ENCODE results near the gene NT5C3A.

The NT5C3A gene

DNA sequence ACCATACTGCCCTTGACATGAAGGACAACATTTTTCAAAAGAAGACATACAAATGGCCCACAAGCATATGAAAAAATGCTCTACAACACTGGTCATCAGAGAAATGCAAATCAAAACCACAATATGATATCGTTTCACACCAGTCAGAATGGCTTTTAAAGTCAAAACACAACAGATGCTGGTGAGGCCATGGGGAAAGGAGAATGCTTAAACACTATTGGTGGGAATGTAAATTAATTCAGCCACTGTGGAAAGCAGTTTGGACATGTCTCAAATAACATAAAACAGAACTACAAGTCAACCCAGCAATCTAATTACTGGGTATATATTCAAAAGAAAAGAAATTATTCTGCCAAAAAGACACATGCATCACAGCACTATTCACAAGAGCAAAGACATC, 4.2 kb upstream of the NT5C3A start:
- DNase-seq (ENCODE audit: low read depth in 2 of 2), result no peak
- TF ChIP-seq, protein P1, sequence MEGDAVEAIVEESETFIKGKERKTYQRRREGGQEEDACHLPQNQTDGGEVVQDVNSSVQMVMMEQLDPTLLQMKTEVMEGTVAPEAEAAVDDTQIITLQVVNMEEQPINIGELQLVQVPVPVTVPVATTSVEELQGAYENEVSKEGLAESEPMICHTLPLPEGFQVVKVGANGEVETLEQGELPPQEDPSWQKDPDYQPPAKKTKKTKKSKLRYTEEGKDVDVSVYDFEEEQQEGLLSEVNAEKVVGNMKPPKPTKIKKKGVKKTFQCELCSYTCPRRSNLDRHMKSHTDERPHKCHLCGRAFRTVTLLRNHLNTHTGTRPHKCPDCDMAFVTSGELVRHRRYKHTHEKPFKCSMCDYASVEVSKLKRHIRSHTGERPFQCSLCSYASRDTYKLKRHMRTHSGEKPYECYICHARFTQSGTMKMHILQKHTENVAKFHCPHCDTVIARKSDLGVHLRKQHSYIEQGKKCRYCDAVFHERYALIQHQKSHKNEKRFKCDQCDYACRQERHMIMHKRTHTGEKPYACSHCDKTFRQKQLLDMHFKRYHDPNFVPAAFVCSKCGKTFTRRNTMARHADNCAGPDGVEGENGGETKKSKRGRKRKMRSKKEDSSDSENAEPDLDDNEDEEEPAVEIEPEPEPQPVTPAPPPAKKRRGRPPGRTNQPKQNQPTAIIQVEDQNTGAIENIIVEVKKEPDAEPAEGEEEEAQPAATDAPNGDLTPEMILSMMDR (IDR thresholded peaks at IDR 0.05; ENCODE audit: low read depth, low read length), result no peak
- H3K4me3 ChIP-seq (replicated peaks in 1 of 2; ENCODE audit: low read depth in 2 of 2, low read length in 2 of 2), result no peak overlapping the region

DNA sequence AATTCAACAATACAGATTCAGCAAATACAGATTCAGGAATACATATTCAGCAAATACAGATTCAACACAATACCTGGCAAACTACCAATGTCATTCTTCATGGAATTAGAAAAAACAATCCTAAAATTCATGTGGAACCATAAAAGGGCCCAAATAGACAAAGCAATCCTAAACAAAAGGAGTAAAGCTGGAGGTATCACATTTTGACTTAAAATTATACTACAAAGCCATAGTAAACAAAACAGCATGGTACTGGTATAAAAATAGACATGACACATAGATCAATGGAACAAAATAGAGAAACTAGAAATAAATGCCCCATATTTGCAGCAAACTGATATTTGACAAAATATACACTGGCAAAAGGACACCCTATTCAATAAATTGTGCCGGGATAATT, 3.4 kb upstream of the NT5C3A start:
- TF ChIP-seq, protein P1 (IDR thresholded peaks at IDR 0.05; ENCODE audit: low read depth, low read length), result no peak

DNA sequence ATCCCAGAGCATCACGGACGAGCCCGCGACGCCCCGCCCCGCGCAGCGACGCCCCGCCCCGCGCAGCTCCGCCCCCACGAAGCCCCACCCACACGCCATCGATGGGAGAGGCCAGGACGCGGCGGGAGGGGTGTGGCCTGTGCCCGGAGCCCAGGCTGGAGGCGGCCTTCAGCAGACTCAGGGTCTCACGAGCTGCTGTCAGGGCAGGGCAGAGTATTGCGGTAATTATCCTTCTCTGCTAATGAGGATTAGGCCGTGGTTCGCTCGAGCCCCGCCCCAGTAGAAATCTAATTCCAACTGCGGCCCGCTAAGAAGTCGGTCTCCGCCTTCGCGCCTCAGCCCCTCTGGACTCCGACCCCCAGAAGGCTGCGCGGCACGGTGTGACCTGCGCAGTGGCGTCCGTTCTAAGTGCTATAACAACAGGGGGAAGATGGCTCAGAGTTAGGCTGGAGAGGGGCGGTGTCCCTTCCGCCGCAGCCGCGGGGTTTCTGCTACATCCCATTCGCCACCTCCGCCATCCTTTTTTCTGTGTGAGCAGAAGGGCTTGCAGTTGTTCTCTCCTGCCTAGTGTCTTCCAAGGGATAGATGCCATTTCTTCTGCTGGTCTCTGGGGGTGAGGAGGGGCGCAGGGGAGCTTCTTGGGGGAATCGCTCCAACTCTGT, 337 bp upstream of the NT5C3A start:
- TF ChIP-seq, protein P1 (IDR thresholded peaks at IDR 0.05; ENCODE audit: low read depth, low read length), result no peak
- peak overlapping the region; percentile 57 to 85 for H3K4me3 ChIP-seq (replicated peaks in 1 of 2; ENCODE audit: low read depth in 2 of 2, low read length in 2 of 2)
- DNase-seq (ENCODE audit: low read depth in 2 of 2), result peak; percentile 95 to 96

More for the DNA sequence above, 3.4 kb upstream of the NT5C3A start:
- no peak for DNase-seq (ENCODE audit: low read depth in 2 of 2)
- no peak overlapping the region for H3K4me3 ChIP-seq (replicated peaks in 1 of 2; ENCODE audit: low read depth in 2 of 2, low read length in 2 of 2)

DNA sequence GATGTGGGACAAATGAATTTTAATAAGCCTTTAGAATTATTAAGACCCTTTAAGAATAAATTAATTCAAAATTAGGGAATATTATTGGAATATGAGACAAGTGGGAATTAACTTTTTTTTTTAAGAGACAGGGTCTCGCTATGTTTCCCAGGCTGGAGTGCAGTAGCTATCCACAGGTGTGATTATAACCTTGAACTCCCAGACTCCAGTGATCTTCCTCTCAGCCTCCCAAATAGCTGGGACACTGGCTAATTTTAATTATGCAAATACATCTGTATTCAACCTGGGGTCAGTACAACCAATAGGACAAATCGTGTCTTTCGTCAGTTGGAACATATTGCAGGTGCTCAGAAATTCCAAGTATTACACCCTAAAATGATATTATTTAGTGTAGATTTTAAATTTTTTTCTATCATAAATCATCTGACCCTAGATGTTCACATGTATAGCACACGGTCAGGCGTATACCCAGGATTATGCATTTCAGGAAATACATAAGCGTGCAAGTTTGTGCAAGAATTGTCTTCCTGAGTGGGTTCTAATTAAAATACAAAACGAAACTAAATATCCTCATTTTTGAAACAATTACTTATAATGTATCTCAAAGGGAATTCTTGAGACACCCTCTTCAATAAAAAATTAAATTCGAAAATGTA, 1.2 kb downstream of the NT5C3A start:
- DNase-seq (ENCODE audit: low read depth in 2 of 2), result no peak
- TF ChIP-seq, protein P1 (IDR thresholded peaks at IDR 0.05; ENCODE audit: low read depth, low read length), result no peak
- H3K4me3 ChIP-seq (replicated peaks in 1 of 2; ENCODE audit: low read depth in 2 of 2, low read length in 2 of 2), result peak overlapping the region; percentile 57 to 85

DNA sequence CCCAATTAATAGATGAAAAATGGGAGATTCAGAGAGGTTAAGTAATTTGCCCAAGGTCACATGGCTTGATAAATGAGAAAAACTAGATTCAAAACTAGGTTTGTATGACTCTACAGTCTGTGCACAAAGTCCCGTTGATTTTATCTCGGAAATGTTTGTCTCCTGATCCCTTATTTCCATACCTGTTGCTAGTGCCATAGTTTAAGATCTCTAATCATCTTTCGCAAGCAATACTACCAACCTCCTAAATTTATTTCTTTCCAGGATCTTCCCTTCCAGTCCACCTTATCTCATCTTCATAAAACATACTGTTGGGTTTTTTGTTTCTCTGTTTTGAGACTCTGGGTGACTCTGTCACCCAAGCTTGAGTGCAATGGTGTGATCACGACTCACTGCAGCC, 2.9 kb downstream of the NT5C3A start:
- no peak overlapping the region for H3K4me3 ChIP-seq (replicated peaks in 1 of 2; ENCODE audit: low read depth in 2 of 2, low read length in 2 of 2)
- TF ChIP-seq, protein P1 (IDR thresholded peaks at IDR 0.05; ENCODE audit: low read depth, low read length), result no peak
- DNase-seq (ENCODE audit: low read depth in 2 of 2), result no peak

DNA sequence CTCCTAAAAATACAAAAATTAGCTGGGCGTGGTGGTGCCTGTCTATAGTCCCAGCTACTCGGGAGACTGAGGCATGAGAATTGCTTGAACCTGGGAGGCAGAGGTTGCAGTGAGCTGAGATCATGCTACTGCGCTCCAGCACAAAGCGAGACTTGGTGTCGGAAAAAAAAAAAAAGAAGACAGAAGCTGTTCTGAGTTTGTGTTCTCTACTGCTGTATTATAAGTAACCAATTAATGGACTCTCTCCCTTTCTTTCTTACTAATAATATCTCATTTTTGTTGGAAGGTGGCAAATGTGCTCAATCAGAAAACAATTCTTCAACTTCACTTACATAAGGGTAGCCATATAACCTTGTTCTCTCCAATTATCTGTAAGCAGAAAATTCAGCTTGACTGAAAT, 7.4 kb downstream of the NT5C3A start:
- no peak overlapping the region for H3K4me3 ChIP-seq (replicated peaks in 1 of 2; ENCODE audit: low read depth in 2 of 2, low read length in 2 of 2)
- TF ChIP-seq, protein P1 (IDR thresholded peaks at IDR 0.05; ENCODE audit: low read depth, low read length), result no peak
- no peak for DNase-seq (ENCODE audit: low read depth in 2 of 2)
